CD4-positive, alpha-beta T cell (primary cell): ENCODE measurements around the gene UVSSA. TPM values are rescaled to one million over a fixed set of nuclear protein-coding genes. Genes with fewer than 3 reads are reported as not detected.

Experiments
- ATAC-seq: fragments of 200-7000 bp; cut with Tn5 transposase; one replicate; pipeline ENCODE4 v1.10.0; 2022; ENCODE audit warnings: mild to moderate bottlenecking; ENCODE audit not compliant: poor library complexity
- CTCF ChIA-PET: fragments of 350-600 bp; sonication (Branson Sonifier 250); formaldehyde crosslinking; loops from one replicate; lab custom pipeline; 2021; ENCODE audit warnings: antibody characterized with exemption, inconsistent platforms; lab: Charles Lee
- POLR2A ChIA-PET: fragments of 350-600 bp; sonication (Branson Sonifier 250); formaldehyde crosslinking; loops from one replicate; lab custom pipeline; 2021; ENCODE audit warnings: antibody characterized with exemption, inconsistent platforms; lab: Charles Lee
- DNase-seq, 14 experiments: peaks; one replicate each; pipeline ENCODE4 v3.0.0-alpha.2; 2013 to 2020; ENCODE audit warnings: mixed read lengths in 2 of 14
- H3K27ac ChIP-seq, 2 donors: one replicate each; pipeline versions ENCODE4 v1.5.1 to v1.7.0; 2013; ENCODE audit warnings: low read length in 2 of 2, low read depth in 1 of 2, mild to moderate bottlenecking in 1 of 2
- H3K27me3 ChIP-seq, 2 experiments: 1 replicate in 1 of 2; 2 replicates in 1 of 2; pipeline versions ENCODE4 v1.6.1 to v1.7.0; 2013; ENCODE audit warnings: low read length in 2 of 2, control low read depth in 1 of 2, mild to moderate bottlenecking in 1 of 2, moderate library complexity in 1 of 2; ENCODE audit not compliant: insufficient read depth in 2 of 2, control insufficient read depth in 1 of 2
- H3K36me3 ChIP-seq: one replicate; pipeline ENCODE4 v1.6.1; 2013; ENCODE audit warnings: low read length, control low read depth; ENCODE audit not compliant: insufficient read depth
- H3K4me1 ChIP-seq: one replicate; pipeline ENCODE4 v1.6.1; 2013; ENCODE audit warnings: low read length, control low read depth; ENCODE audit not compliant: insufficient read depth
- H3K4me3 ChIP-seq: one replicate; pipeline ENCODE4 v1.5.1; 2013; ENCODE audit warnings: mild to moderate bottlenecking, low read length, moderate library complexity
- H3K9me3 ChIP-seq, 2 experiments: 1 replicate in 1 of 2; 2 replicates in 1 of 2; pipeline versions ENCODE4 v1.6.1 to v1.7.0; 2013; ENCODE audit warnings: low read length in 2 of 2, mild to moderate bottlenecking in 2 of 2, control low read depth in 1 of 2, moderate library complexity in 1 of 2; ENCODE audit not compliant: control insufficient read depth in 1 of 2, insufficient read depth in 1 of 2
- H3K27ac Mint-ChIP-seq: one replicate; pipeline ENCODE4 v1.8.0; 2020; ENCODE audit warnings: mixed read lengths
- H3K27me3 Mint-ChIP-seq: one replicate; pipeline ENCODE4 v1.8.0; 2021; ENCODE audit warnings: mixed read lengths
- H3K36me3 Mint-ChIP-seq: one replicate; pipeline ENCODE4 v1.8.0; 2021; ENCODE audit warnings: low read depth, mixed read lengths
- H3K4me1 Mint-ChIP-seq: one replicate; pipeline ENCODE4 v1.8.0; 2021; ENCODE audit warnings: low read depth, mixed read lengths
- H3K4me3 Mint-ChIP-seq: one replicate; pipeline ENCODE4 v1.8.0; 2020; ENCODE audit warnings: mild to moderate bottlenecking, mixed read lengths
- H3K9me3 Mint-ChIP-seq: one replicate; pipeline ENCODE4 v1.8.0; 2020; ENCODE audit warnings: mixed read lengths
- CTCF ChIP-seq: fragments of 200-600 bp; IDR thresholded peaks from one replicate; pipeline ENCODE4 v1.8.0; 2022; ENCODE audit warnings: antibody characterized with exemption, mild to moderate bottlenecking
- intact Hi-C, 2 experiments: fragments of 100-400 bp; cut with DNase I in 1 of 2; cut with micrococcal nuclease in 1 of 2; formaldehyde crosslinking; loops; one replicate each; pipeline versions ENCODE4 v1.15.1 to v1.9.0; 2023 to 2025; cut with DNase I, micrococcal nuclease
- total RNA-seq, 174 experiments: library from RNA in 2 of 174; stranded (reverse) in 2 of 174; gene quantifications; one replicate each; pipeline ENCODE4 v1.2.3 and lab custom pipeline; 2021 to 2026

UVSSA gene
- total RNA-seq, 2 experiments from 2014 or later = 31.1 to 33.1 TPM

- Mint-ChIP-seq H3K36me3 (peaks cover 56% of the 10 kb centered on the region), H3K4me1 (peaks cover 50% of the 10 kb centered on the region), H3K27ac (peak overlapping the region; percentile 71), H3K4me3 (peak overlapping the region; percentile 15), H3K27me3 (no peaks in the 10 kb centered on the region), H3K9me3 (no peaks in the 10 kb centered on the region)
- intact Hi-C loops = no loop called here
- Histone ChIP-seq H3K4me3 (no peak overlapping the region), H3K27ac (no peak overlapping the region), H3K27me3 (no peaks in the 10 kb centered on the region), H3K36me3 (peaks cover 47% of the 10 kb centered on the region), H3K9me3 (no peaks in the 10 kb centered on the region), H3K4me1 (peaks cover 42% of the 10 kb centered on the region)
- DNase-seq (peak in 1 of 14 experiments; percentile 24), ATAC-seq (no peak)
- CTCF ChIA-PET = no interaction called here
- no peak for TF ChIP-seq CTCF
- POLR2A ChIA-PET = interaction anchor here (2.2 kb wide), 1 partner anchor 10 kb away, joined by 7 read pairs; the partner anchor contains the start of gene MAEA
Measured at GRCh38 chr4:1299301-1299860, 47.6 kb upstream of the UVSSA start.

GRCh38 chr4:1300466-1301455 lies 46.2 kb upstream of the UVSSA start:
- H3K27me3 Mint-ChIP-seq = no peaks in the 10 kb centered on the region
- DNase-seq (peak in 5 of 14 experiments; percentile 34 to 83 (median 47)), ATAC-seq (peak; percentile 83)
- no peak for TF ChIP-seq CTCF
- peak overlapping the region; percentile 47 for H3K4me3 Mint-ChIP-seq
- Histone ChIP-seq H3K36me3 (peaks cover 53% of the 10 kb centered on the region), H3K4me1 (peaks cover 39% of the 10 kb centered on the region), H3K9me3 (no peaks in the 10 kb centered on the region), H3K27ac (peak overlapping the region in 1 of 2 donors; percentile 52), H3K27me3 (no peaks in the 10 kb centered on the region), H3K4me3 (no peak overlapping the region)
- ChIA-PET CTCF (no interaction called here), POLR2A (interaction anchor here (2.2 kb wide), 1 partner anchor 11 kb away, joined by 7 read pairs; the partner anchor contains the start of gene MAEA)
- peak overlapping the region; percentile 72 for H3K27ac Mint-ChIP-seq
- no peaks in the 10 kb centered on the region for H3K9me3 Mint-ChIP-seq
- intact Hi-C loops = no loop called here
- H3K4me1 Mint-ChIP-seq = peaks cover 56% of the 10 kb centered on the region
- H3K36me3 Mint-ChIP-seq = peaks cover 63% of the 10 kb centered on the region

- H3K27me3 Mint-ChIP-seq = no peaks in the 10 kb centered on the region
- no peak overlapping the region for H3K4me3 Mint-ChIP-seq
- H3K27me3 ChIP-seq = no peaks in the 10 kb centered on the region
- ChIA-PET CTCF (no interaction called here), POLR2A (no interaction called here)
- H3K4me3 ChIP-seq = no peak overlapping the region
- H3K4me1 Mint-ChIP-seq = peaks cover 59% of the 10 kb centered on the region
- no peak for TF ChIP-seq CTCF
- no peak overlapping the region for H3K27ac ChIP-seq
- ATAC-seq (no peak), DNase-seq (no peak)
- intact Hi-C loops = no loop called here
- peaks cover 47% of the 10 kb centered on the region for H3K36me3 ChIP-seq
- H3K9me3 Mint-ChIP-seq = no peaks in the 10 kb centered on the region
- H3K36me3 Mint-ChIP-seq = peaks cover 55% of the 10 kb centered on the region
- H3K4me1 ChIP-seq = peaks cover 44% of the 10 kb centered on the region
- H3K27ac Mint-ChIP-seq = peak overlapping the region; percentile 72
- H3K9me3 ChIP-seq = no peaks in the 10 kb centered on the region
Measured at GRCh38 chr4:1302159-1302558, 44.8 kb upstream of the UVSSA start.
